ENCODE measurements around the gene RNU1-3. TPM values are rescaled to one million over a fixed set of nuclear protein-coding genes. Genes with fewer than 3 reads are reported as not detected.
"Not testable (repeated sequence)": the region's sequence is repeated elsewhere in the genome, so short reads cannot be mapped to it uniquely, and the experiment has no call there.

The RNU1-3 gene
- total RNA-seq, 1 experiment from 2014 or later = 1,866 TPM

DNA sequence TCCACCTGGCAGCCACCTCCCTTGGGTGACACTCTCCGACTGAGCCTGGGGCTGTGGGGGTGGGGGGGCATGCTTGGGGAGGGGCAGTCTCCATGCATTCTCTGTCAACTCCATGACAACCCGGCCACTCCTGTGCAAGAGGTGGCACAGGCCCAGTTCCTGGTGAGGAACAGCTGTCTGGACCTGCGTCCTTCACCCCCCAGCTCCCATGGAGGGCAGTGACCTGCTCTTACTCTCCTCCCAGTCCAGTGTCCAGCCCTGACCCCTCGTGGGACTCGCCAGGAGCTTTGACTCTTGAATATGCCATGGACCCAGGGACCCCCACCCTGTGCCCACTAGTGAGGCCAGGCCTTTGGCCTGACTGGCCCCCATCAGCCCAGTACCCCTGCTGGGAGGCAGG is 35.5 kb upstream of the RNU1-3 start:
- CTCF ChIA-PET = interaction anchor here (1.3 kb wide), 1 partner anchor 8 kb away, joined by 3 read pairs; no protein-coding TSS in a partner anchor
- BruUV-seq (replicated peaks); H3K27me3 ChIP-seq (replicated peaks; ENCODE audit: insufficient read depth, low read depth, low read length, poor library complexity); H3K4me3 ChIP-seq (ENCODE audit: low read depth, low read length, poor library complexity, severe bottlenecking); H3K4me1 ChIP-seq (ENCODE audit: insufficient read depth, low read length, poor library complexity, severe bottlenecking); DNase-seq (ENCODE audit: low spot score); H3K27ac ChIP-seq (ENCODE audit: low read depth, low read length, poor library complexity, severe bottlenecking); H3K9me3 ChIP-seq (ENCODE audit: low read depth, low read length, poor library complexity, severe bottlenecking); H3K36me3 ChIP-seq (ENCODE audit: insufficient read depth, low read length, poor library complexity, severe bottlenecking); intact Hi-C loops (cut with micrococcal nuclease; ENCODE audit: unreplicated experiment): not testable (repeated sequence)
- POLR2A ChIA-PET (ENCODE audit: low non-redundant PET) = interaction anchor here (0.7 kb wide), 1 partner anchor 75 kb away, joined by 3 read pairs; no protein-coding TSS in a partner anchor

DNA sequence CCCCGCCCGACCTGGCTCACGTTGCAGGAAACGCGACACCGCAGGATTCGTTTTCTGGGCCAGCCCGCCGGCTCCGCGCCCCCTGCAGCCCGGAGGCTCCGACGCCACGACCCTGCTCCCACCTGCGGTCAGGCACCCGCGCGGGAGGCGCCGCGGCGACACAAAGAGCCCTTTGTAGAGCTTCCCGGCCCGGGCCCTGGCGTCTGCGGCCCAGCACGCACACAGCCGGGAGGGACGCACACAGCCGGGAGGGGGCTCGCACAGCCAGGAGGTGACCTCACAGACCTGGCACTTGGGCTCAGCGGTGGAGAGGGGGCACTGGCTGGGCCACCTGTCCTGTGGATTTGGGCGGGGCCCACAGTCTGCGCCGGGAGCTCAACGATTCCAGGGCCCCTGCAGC is 34.4 kb upstream of the RNU1-3 start:
- CTCF ChIA-PET = interaction anchor here (0.5 to 1.3 kb wide), 2 partner anchors 9 to 258 kb away, joined by 3 to 5 read pairs; no protein-coding TSS in a partner anchor
- H3K4me1 ChIP-seq (ENCODE audit: insufficient read depth, low read length, poor library complexity, severe bottlenecking); H3K27me3 ChIP-seq (replicated peaks; ENCODE audit: insufficient read depth, low read depth, low read length, poor library complexity); intact Hi-C loops (cut with micrococcal nuclease; ENCODE audit: unreplicated experiment); H3K9me3 ChIP-seq (ENCODE audit: low read depth, low read length, poor library complexity, severe bottlenecking); H3K36me3 ChIP-seq (ENCODE audit: insufficient read depth, low read length, poor library complexity, severe bottlenecking); H3K4me3 ChIP-seq (ENCODE audit: low read depth, low read length, poor library complexity, severe bottlenecking); BruUV-seq (replicated peaks); H3K27ac ChIP-seq (ENCODE audit: low read depth, low read length, poor library complexity, severe bottlenecking); DNase-seq (ENCODE audit: low spot score): not testable (repeated sequence)
- POLR2A ChIA-PET (ENCODE audit: low non-redundant PET) = interaction anchor here (0.6 kb wide), 1 partner anchor 80 kb away, joined by 9 read pairs; no protein-coding TSS in a partner anchor

DNA sequence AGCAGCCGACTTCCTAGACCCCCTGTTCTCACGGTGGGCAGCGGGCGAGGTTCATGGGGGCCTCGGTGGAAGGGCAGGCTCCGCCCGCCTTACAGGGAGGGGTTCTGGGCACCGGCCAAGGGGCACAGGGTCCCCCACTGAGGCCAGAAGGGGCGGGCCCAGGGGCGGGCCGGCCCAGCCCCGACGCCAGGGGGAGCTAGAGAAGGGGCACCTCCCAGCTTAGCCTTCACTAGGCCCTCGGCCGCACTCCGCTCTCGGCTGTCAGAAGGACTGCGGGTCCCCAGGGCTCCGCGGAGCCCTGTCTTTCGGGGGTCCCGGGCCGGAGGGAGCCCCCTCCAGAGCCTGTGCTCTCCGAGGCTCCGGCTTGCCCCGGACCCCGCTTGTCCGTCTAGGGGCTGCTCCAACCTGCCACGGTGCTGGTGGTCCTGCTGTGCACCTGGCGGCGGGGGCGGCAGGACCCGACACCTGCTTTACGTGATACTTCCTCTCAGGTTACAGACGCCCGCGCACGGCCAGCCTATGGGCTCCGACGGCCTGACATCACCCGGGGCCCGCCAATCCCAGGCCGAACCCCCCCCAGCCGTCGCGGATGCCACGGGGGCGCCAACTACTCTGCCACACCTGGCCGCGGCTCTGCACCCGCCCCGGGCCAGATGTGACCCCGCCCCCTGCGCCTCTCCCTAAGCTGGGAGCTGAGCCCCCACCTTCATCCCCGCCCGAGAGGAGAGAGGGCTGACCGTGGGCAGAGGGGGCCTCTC is 33.6 kb upstream of the RNU1-3 start:
- H3K9me3 ChIP-seq (ENCODE audit: low read depth, low read length, poor library complexity, severe bottlenecking); H3K4me1 ChIP-seq (ENCODE audit: insufficient read depth, low read length, poor library complexity, severe bottlenecking); DNase-seq (ENCODE audit: low spot score); H3K27me3 ChIP-seq (replicated peaks; ENCODE audit: insufficient read depth, low read depth, low read length, poor library complexity); BruUV-seq (replicated peaks); H3K27ac ChIP-seq (ENCODE audit: low read depth, low read length, poor library complexity, severe bottlenecking); intact Hi-C loops (cut with micrococcal nuclease; ENCODE audit: unreplicated experiment); H3K4me3 ChIP-seq (ENCODE audit: low read depth, low read length, poor library complexity, severe bottlenecking); H3K36me3 ChIP-seq (ENCODE audit: insufficient read depth, low read length, poor library complexity, severe bottlenecking): not testable (repeated sequence)
- ChIA-PET POLR2A (ENCODE audit: low non-redundant PET) (interaction anchor here (0.6 kb wide), 1 partner anchor 80 kb away, joined by 9 read pairs; no protein-coding TSS in a partner anchor), CTCF (interaction anchor here (0.6 kb wide), 1 partner anchor 330 kb away, joined by 4 read pairs; no protein-coding TSS in a partner anchor)

DNA sequence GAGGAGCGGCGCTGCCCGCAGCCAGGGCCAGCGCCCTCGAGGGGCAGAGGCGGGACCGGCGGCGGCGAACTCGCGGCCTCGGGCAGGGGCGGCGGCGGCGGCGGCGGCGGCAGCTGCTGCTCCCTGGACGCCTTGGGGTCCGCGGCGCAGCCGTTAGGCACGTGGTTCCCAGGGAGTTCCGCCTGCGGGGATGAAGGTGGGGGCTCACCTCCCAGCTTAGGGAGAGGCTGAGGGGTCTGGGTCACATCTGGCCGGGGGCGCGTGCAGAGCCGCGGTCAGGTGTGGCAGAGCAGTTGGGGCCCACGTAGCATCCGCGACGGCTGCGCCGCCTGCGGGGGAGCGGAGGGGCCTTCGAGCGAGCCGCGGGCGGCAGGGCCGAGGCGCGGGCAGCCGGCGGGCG is 32.7 kb upstream of the RNU1-3 start:
- DNase-seq (ENCODE audit: low spot score); CTCF ChIA-PET; H3K4me1 ChIP-seq (ENCODE audit: insufficient read depth, low read length, poor library complexity, severe bottlenecking); BruUV-seq (replicated peaks); POLR2A ChIA-PET (ENCODE audit: low non-redundant PET); H3K4me3 ChIP-seq (ENCODE audit: low read depth, low read length, poor library complexity, severe bottlenecking); H3K27me3 ChIP-seq (replicated peaks; ENCODE audit: insufficient read depth, low read depth, low read length, poor library complexity); H3K36me3 ChIP-seq (ENCODE audit: insufficient read depth, low read length, poor library complexity, severe bottlenecking); intact Hi-C loops (cut with micrococcal nuclease; ENCODE audit: unreplicated experiment); H3K27ac ChIP-seq (ENCODE audit: low read depth, low read length, poor library complexity, severe bottlenecking); H3K9me3 ChIP-seq (ENCODE audit: low read depth, low read length, poor library complexity, severe bottlenecking): not testable (repeated sequence)

DNA sequence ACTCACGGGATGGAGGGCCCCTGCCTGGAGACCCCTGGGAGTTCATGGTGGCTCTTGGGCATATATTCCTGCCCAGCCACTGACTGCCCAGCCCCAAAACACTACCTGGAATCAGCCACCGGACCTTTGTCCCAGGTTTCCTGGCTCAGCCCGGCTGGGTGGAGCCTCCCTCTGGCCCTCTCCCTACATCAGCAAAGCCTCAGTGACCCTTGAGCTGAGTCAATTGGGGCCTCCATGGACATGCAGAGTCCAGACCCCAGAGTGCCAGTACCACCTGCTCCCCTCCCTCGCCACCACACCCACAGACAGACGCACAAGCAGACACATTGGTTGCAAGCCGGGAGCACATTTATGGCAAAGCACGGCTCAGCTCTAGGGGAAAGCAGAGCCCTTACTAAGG is 30.4 kb upstream of the RNU1-3 start:
- intact Hi-C loops (cut with micrococcal nuclease; ENCODE audit: unreplicated experiment); POLR2A ChIA-PET (ENCODE audit: low non-redundant PET); H3K27ac ChIP-seq (ENCODE audit: low read depth, low read length, poor library complexity, severe bottlenecking); H3K36me3 ChIP-seq (ENCODE audit: insufficient read depth, low read length, poor library complexity, severe bottlenecking); DNase-seq (ENCODE audit: low spot score); H3K4me1 ChIP-seq (ENCODE audit: insufficient read depth, low read length, poor library complexity, severe bottlenecking); BruUV-seq (replicated peaks); H3K9me3 ChIP-seq (ENCODE audit: low read depth, low read length, poor library complexity, severe bottlenecking); H3K4me3 ChIP-seq (ENCODE audit: low read depth, low read length, poor library complexity, severe bottlenecking); H3K27me3 ChIP-seq (replicated peaks; ENCODE audit: insufficient read depth, low read depth, low read length, poor library complexity): not testable (repeated sequence)
- CTCF ChIA-PET = interaction anchor here (1.0 kb wide), 1 partner anchor 9 kb away, joined by 3 read pairs; no protein-coding TSS in a partner anchor

DNA sequence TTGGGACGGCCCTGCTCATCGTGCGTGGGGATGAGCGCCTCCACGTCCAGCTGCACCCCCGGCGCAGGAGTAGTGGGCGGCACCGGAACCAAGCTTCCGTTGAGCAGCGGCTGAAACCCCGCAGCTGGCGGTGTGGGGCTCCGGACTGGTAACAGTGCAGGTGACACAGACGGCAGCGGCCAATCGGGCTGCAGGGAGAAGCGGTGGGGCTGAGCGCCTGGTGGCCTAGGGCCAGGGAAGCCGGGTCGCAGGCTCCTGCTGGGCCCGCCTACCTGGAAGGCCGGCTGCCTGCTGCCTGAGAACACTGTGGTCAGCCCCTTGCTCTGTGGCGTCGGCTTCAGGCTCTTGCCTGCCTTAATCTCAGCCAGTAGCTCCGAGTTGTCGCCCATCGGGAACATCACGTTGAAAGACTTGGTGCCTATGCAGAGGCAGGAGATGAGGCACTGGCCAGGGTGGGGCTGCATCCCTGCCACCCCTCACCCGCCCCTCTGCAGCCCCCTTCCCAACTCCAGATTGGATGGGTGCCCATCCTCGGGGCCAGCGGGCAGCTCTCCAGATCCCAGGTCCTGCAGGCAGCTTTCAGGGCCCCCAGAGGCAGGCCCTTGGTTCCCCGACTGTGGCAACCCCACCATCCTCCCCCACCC is 29.9 kb upstream of the RNU1-3 start:
- H3K27me3 ChIP-seq (replicated peaks; ENCODE audit: insufficient read depth, low read depth, low read length, poor library complexity); POLR2A ChIA-PET (ENCODE audit: low non-redundant PET); H3K4me3 ChIP-seq (ENCODE audit: low read depth, low read length, poor library complexity, severe bottlenecking); H3K36me3 ChIP-seq (ENCODE audit: insufficient read depth, low read length, poor library complexity, severe bottlenecking); H3K27ac ChIP-seq (ENCODE audit: low read depth, low read length, poor library complexity, severe bottlenecking); intact Hi-C loops (cut with micrococcal nuclease; ENCODE audit: unreplicated experiment); BruUV-seq (replicated peaks); DNase-seq (ENCODE audit: low spot score); H3K4me1 ChIP-seq (ENCODE audit: insufficient read depth, low read length, poor library complexity, severe bottlenecking); H3K9me3 ChIP-seq (ENCODE audit: low read depth, low read length, poor library complexity, severe bottlenecking): not testable (repeated sequence)
- CTCF ChIA-PET = interaction anchor here (1.0 kb wide), 1 partner anchor 9 kb away, joined by 3 read pairs; no protein-coding TSS in a partner anchor

DNA sequence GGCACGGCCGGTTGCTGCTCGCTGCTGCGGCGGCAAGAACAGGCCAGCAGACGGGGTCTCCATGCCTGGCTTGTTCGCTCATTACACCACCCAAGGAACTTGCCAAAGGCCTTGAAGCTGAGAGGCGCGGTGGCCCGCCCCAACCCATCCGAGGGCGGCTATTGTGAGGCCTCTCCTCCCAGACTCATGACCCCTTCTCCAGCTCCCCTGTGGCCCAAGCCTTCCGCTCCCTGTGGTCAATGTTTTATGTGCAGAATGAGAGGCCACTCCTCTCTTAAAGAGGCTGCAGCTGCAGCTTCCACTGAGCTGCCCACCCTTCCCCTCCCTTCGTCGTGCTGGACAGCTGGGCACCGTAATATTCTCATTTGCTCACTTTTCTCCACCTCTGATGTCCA is 27.6 kb upstream of the RNU1-3 start:
- POLR2A ChIA-PET (ENCODE audit: low non-redundant PET) = not testable (repeated sequence)

More for the DNA sequence above, 27.6 kb upstream of the RNU1-3 start:
- H3K27ac ChIP-seq (ENCODE audit: low read depth, low read length, poor library complexity, severe bottlenecking); H3K4me1 ChIP-seq (ENCODE audit: insufficient read depth, low read length, poor library complexity, severe bottlenecking); H3K27me3 ChIP-seq (replicated peaks; ENCODE audit: insufficient read depth, low read depth, low read length, poor library complexity); DNase-seq (ENCODE audit: low spot score); intact Hi-C loops (cut with micrococcal nuclease; ENCODE audit: unreplicated experiment); CTCF ChIA-PET; H3K4me3 ChIP-seq (ENCODE audit: low read depth, low read length, poor library complexity, severe bottlenecking); H3K9me3 ChIP-seq (ENCODE audit: low read depth, low read length, poor library complexity, severe bottlenecking); BruUV-seq (replicated peaks); H3K36me3 ChIP-seq (ENCODE audit: insufficient read depth, low read length, poor library complexity, severe bottlenecking): not testable (repeated sequence)
